OCI-LY7 (cell line): ENCODE measurements around the gene JPT2.

ENCODE experiments used
- CTCF ChIP-seq: fragments of 200-600 bp; sonication (generic); conservative IDR thresholded peaks from 2 replicates; pipeline ENCODE4 v1.5.1; 2014; ENCODE audit warnings: mild to moderate bottlenecking, antibody characterized with exemption, low read length, moderate library complexity, mixed read lengths
- EZH2phosphoT487 ChIP-seq: fragments of 200-600 bp; sonication (generic); IDR thresholded peaks from 2 replicates; pipeline ENCODE4 v1.6.1; 2018; ENCODE audit warnings: low read depth, borderline replicate concordance, mild to moderate bottlenecking, mixed run types, antibody characterized with exemption, low read length, moderate library complexity, mixed read lengths

DNA sequence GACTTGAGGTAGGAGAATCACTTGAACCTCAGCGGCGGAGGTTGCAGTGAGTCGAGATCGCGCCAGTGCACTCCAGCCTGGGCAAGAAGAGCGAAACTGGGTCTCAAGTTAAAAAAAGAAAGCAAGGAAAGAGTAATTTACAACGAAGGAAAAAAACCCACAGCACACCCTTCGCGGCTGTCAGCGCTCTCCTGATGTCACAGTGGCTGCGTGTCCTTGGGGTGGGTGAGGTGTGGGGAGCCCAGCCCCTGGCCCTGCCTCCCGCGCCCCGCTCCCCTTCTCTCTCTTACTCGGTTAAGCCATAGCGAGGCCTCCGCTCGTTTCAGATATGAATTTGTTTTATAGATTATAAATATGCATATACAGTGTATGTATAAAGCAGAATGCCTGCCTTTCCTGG lies 740 bp upstream of the JPT2 start:
- TF ChIP-seq CTCF (no peak), EZH2phosphoT487 (no peak)
